Stomach (tissue), 9 donors: ENCODE results near the gene SOX15. TPM values are rescaled to one million over a fixed set of nuclear protein-coding genes. Genes with fewer than 3 reads are reported as not detected.
A peak's percentile ranks its signal among the peaks of the same experiment; 100 is the strongest.

ENCODE experiments used
- DNase-seq, 2 donors: peaks; one replicate each; pipeline versions ENCODE4 v3.0.0 to v3.0.0-alpha.2; 2013 to 2019
- H3K27ac ChIP-seq, 5 donors: fragments of 200-600 bp in 4 of 5; sonication (generic) in 4 of 5; one replicate each; pipeline ENCODE4 v1.5.1; 2013 to 2019; ENCODE audit warnings: mild to moderate bottlenecking in 1 of 5, moderate library complexity in 1 of 5
- H3K27me3 ChIP-seq, 3 donors: fragments of 200-600 bp; sonication (generic); one replicate each; pipeline ENCODE4 v1.5.1; 2017 to 2019; ENCODE audit warnings: mixed run types in 1 of 3
- H3K36me3 ChIP-seq, 4 donors: fragments of 200-600 bp; sonication (generic); 1 replicate in 3 of 4; 2 replicates in 1 of 4; pipeline ENCODE4 v1.5.1; 2016 to 2019
- H3K4me1 ChIP-seq, 4 donors: fragments of 200-600 bp; sonication (generic); one replicate each; pipeline ENCODE4 v1.5.1; 2016 to 2019
- H3K4me3 ChIP-seq, 4 donors: fragments of 200-600 bp; sonication (generic) in 3 of 4; one replicate each; pipeline ENCODE4 v1.5.1; 2016 to 2019; ENCODE audit warnings: mild to moderate bottlenecking in 1 of 4
- H3K9me3 ChIP-seq, 4 donors: fragments of 200-600 bp; sonication (generic); one replicate each; pipeline ENCODE4 v1.5.1; 2016 to 2019
- CTCF ChIP-seq, 7 experiments: fragments of 450-650 bp in 4 of 7; fragments of 200-600 bp in 3 of 7; sonication (generic) in 3 of 7; IDR thresholded peaks; one replicate each; pipeline ENCODE4 v1.5.1; 2016 to 2019; ENCODE audit warnings: antibody characterized with exemption in 7 of 7, control low read depth in 2 of 7, mild to moderate bottlenecking in 1 of 7
- EP300 ChIP-seq: sonication (generic); formaldehyde crosslinking; IDR thresholded peaks from one replicate; pipeline ENCODE4 v1.6.1; 2017; ENCODE audit warnings: antibody characterized with exemption
- POLR2A ChIP-seq, 4 donors: fragments of 450-650 bp; IDR thresholded peaks; one replicate each; pipeline ENCODE4 v1.6.1; 2016; ENCODE audit warnings: antibody characterized with exemption in 4 of 4, control low read depth in 2 of 4, mild to moderate bottlenecking in 1 of 4, moderate library complexity in 1 of 4
- POLR2AphosphoS5 ChIP-seq, 3 donors: sonication (generic); formaldehyde crosslinking; IDR thresholded peaks; one replicate each; pipeline ENCODE4 v1.6.1; 2016; ENCODE audit warnings: antibody characterized with exemption in 3 of 3
- WGBS, 5 donors: extraction: QIAGEN DNeasy Blood & Tissue Kit in 3 of 5; methylation state at CpG; one replicate each; pipeline versions ENCODE4 v1.1.5 to v1.1.7; 2013 to 2018; 5-methylcytosine and 5-hydroxymethylcytosine counted together
- intact Hi-C: fragments of 100-400 bp; cut with DNase I; formaldehyde crosslinking; loops from one replicate; pipeline ENCODE4 v1.15.1; 2023; ENCODE audit warnings: low total_unique reads
- polyA plus RNA-seq, 3 donors: library from polyadenylated mRNA; stranded (reverse); fragments of 200-250 nt; gene quantifications; one replicate each; pipeline ENCODE4 v1.2.3, GENCODE V29; 2013
- total RNA-seq, 5 donors: library from RNA; depleted of rRNA; stranded (reverse); fragments of >200 nt; gene quantifications; one replicate each; pipeline versions ENCODE4 v1.1.0 to v1.2.3, GENCODE V29; 2014 to 2016
- donor health status: healthy with polysubstance abuse.
- donor health status: Bipolar disorder and iron deficiency.
- donor health status: healthy.

The SOX15 gene
- total and polyA plus RNA-seq, 8 donors: 0.76 to 48.1 (median 1.3) TPM; not detected in 4

GRCh38 chr17:7550344-7550743 is 39.5 kb downstream of the SOX15 start:
- WGBS, 5 donors: 48 to 71% (median 64%) methylated on average over 5 to 6 of the region's 6 CpGs
- intact Hi-C loops: loop anchor here (5.0 kb wide), 1 partner anchor 38 kb away; no protein-coding TSS in a partner anchor
- Histone ChIP-seq H3K36me3 (peaks cover 0 to 15% (median 10%) of the 10 kb centered on the region in 4 donors), H3K4me3 (peak overlapping the region in 1 of 4 donors; percentile 59), H3K27me3 (no peaks in the 10 kb centered on the region), H3K27ac (peak overlapping the region in 4 of 5 donors; percentile 82 to 96 (median 90)), H3K4me1 (peaks cover 13 to 53% (median 24%) of the 10 kb centered on the region in 4 donors), H3K9me3 (no peaks in the 10 kb centered on the region)
- TF ChIP-seq CTCF (IDR thresholded peaks at IDR 0.05) (no peak), EP300 (no peak), POLR2AphosphoS5 (IDR thresholded peaks at IDR 0.05) (no peak), POLR2A (IDR thresholded peaks at IDR 0.05) (no peak)
- no peak for DNase-seq

GRCh38 chr17:7549401-7550055 is 40.4 kb downstream of the SOX15 start:
- WGBS, 5 donors: 14 to 25% (median 17%) methylated on average over 19 to 20 of the region's 20 CpGs
- Histone ChIP-seq H3K9me3 (no peaks in the 10 kb centered on the region), H3K27me3 (no peaks in the 10 kb centered on the region), H3K4me3 (peak overlapping the region; percentile 59 to 68 (median 64)), H3K27ac (peak overlapping the region; percentile 71 to 96 (median 89)), H3K36me3 (peaks cover 0 to 15% (median 9%) of the 10 kb centered on the region in 4 donors), H3K4me1 (peaks cover 13 to 53% (median 24%) of the 10 kb centered on the region in 4 donors)
- TF ChIP-seq POLR2AphosphoS5 (IDR thresholded peaks at IDR 0.05) (no peak), POLR2A (IDR thresholded peaks at IDR 0.05) (no peak), EP300 (no peak), CTCF (IDR thresholded peaks at IDR 0.05) (no peak)
- peak; percentile 33 to 77 for DNase-seq
- intact Hi-C loops: loop anchor here (5.0 kb wide), 1 partner anchor 37 kb away; no protein-coding TSS in a partner anchor

GRCh38 chr17:7548585-7549400 is 41.1 kb downstream of the SOX15 start, which contains the start of gene TNFSF12:
Gene TNFSF12, plus strand, starts transcription at chr17:7549058. Its CDS starts 96 bp downstream, at chr17:7549154.
- H3K27me3 ChIP-seq: no peaks in the 10 kb centered on the region
- peaks cover 13 to 52% (median 24%) of the 10 kb centered on the region in 4 donors for H3K4me1 ChIP-seq
- H3K27ac ChIP-seq: peak within 1 kb of the TSS; percentile 71 to 96 (median 89)
- intact Hi-C loops: no loop called here
- 0 to 3% (median 1%) methylated on average over 9 to 58 of the region's 65 CpGs for WGBS, 5 donors
- H3K36me3 ChIP-seq: peaks cover 0 to 12% (median 9%) of the 10 kb centered on the region in 4 donors
- no peaks in the 10 kb centered on the region for H3K9me3 ChIP-seq
- DNase-seq: peak; percentile 55 to 84
- H3K4me3 ChIP-seq: peak within 1 kb of the TSS; percentile 59 to 68 (median 64)
- no peak for TF ChIP-seq POLR2A (IDR thresholded peaks at IDR 0.05)
- TF ChIP-seq POLR2AphosphoS5 (IDR thresholded peaks at IDR 0.05): peak in 2 of 3 donors; percentile 34 to 47
- no peak for TF ChIP-seq EP300
- peak in 2 of 7 experiments; percentile 11 to 12 for TF ChIP-seq CTCF (IDR thresholded peaks at IDR 0.05)

- Histone ChIP-seq H3K36me3 (no peaks in the 10 kb centered on the region), H3K27me3 (no peaks in the 10 kb centered on the region), H3K27ac (no peak overlapping the region), H3K9me3 (no peaks in the 10 kb centered on the region), H3K4me3 (no peak overlapping the region), H3K4me1 (peaks cover 12 to 21% (median 18%) of the 10 kb centered on the region in 4 donors)
- 61 to 77% (median 68%) methylated on average over 6 of the region's 6 CpGs for WGBS, 5 donors
- DNase-seq: no peak
- TF ChIP-seq POLR2AphosphoS5 (IDR thresholded peaks at IDR 0.05): no peak
- TF ChIP-seq CTCF (IDR thresholded peaks at IDR 0.05): no peak
- no peak for TF ChIP-seq POLR2A (IDR thresholded peaks at IDR 0.05)
- no peak for TF ChIP-seq EP300
- intact Hi-C loops: no loop called here
Observed at GRCh38 chr17:7544911-7545310, 45.0 kb downstream of the SOX15 start.
